IMR-90 (cell line): Measurements from ENCODE around the gene DGAT2. TPM values are rescaled to one million over a fixed set of nuclear protein-coding genes. Genes with fewer than 3 reads are reported as not detected.

Experiments
- ATAC-seq: fragments of 200-7000 bp; cut with Tn5 transposase; 2 replicates; pipeline ENCODE4 v1.9.1; 2020; ENCODE audit warnings: low read depth, mild to moderate bottlenecking, moderate library complexity
- BruUV-seq: library from RNA; stranded (reverse); fragments of 400-500 nt; replicated peaks from 2 replicates; lab custom pipeline; 2021; lab: Mats Ljungman, UMichigan
- CTCF ChIA-PET: fragments of 300-600 bp; formaldehyde crosslinking; extraction: SDS; loops from one replicate; lab custom pipeline; 2021; ENCODE audit warnings: antibody characterized with exemption; lab: Yijun Ruan, JAX
- POLR2A ChIA-PET: fragments of 300-600 bp; sonication (Branson Sonifier 250); formaldehyde crosslinking; loops from one replicate; lab custom pipeline; 2022; ENCODE audit warnings: antibody characterized with exemption; ENCODE audit not compliant: unreplicated experiment; lab: Charles Lee
- DNase-seq: peaks from one replicate; pipeline ENCODE4 v3.0.0; 2013
- H2AFZ ChIP-seq: replicated peaks from 2 replicates; pipeline ENCODE3; 2013; ENCODE audit warnings: low read length, mild to moderate bottlenecking; ENCODE audit not compliant: poor library complexity
- H2AK5ac ChIP-seq: 2 replicates; pipeline ENCODE4 v1.6.1; 2013; ENCODE audit warnings: low read depth, low read length, inconsistent platforms
- H2AK9ac ChIP-seq: replicated peaks from 2 replicates; pipeline ENCODE3; 2013; ENCODE audit warnings: mild to moderate bottlenecking, low read depth, low read length, moderate library complexity; ENCODE audit not compliant: poor library complexity
- H2BK120ac ChIP-seq: 2 replicates; pipeline ENCODE4 v1.6.1; 2013; ENCODE audit warnings: low read depth, low read length, inconsistent platforms
- H2BK15ac ChIP-seq: 3 replicates; pipeline ENCODE4 v1.6.1; 2013; ENCODE audit warnings: low read depth, low read length, inconsistent platforms
- H2BK20ac ChIP-seq: 2 replicates; pipeline ENCODE4 v1.6.1; 2013; ENCODE audit warnings: low read depth, mild to moderate bottlenecking, inconsistent platforms, low read length, moderate library complexity
- H2BK5ac ChIP-seq: 2 replicates; pipeline ENCODE4 v1.6.1; 2013; ENCODE audit warnings: mild to moderate bottlenecking, low read depth, low read length, inconsistent platforms; ENCODE audit not compliant: poor library complexity, severe bottlenecking
- H3K14ac ChIP-seq: replicated peaks from 2 replicates; pipeline ENCODE4 v1.6.1; 2013; ENCODE audit warnings: low read depth, low read length, inconsistent platforms
- H3K18ac ChIP-seq: 2 replicates; pipeline ENCODE4 v1.6.1; 2013; ENCODE audit warnings: low read depth, low read length, control low read depth
- H3K23ac ChIP-seq: 2 replicates; pipeline ENCODE4 v1.6.1; 2013; ENCODE audit warnings: low read depth, low read length, inconsistent platforms
- H3K27ac ChIP-seq: 2 replicates; pipeline ENCODE4 v1.5.1; 2013; ENCODE audit warnings: mild to moderate bottlenecking, control low read depth, low read length; ENCODE audit not compliant: insufficient read depth
- H3K27me3 ChIP-seq: 2 replicates; pipeline ENCODE4 v1.6.1; 2013; ENCODE audit warnings: low read length; ENCODE audit not compliant: control insufficient read depth, insufficient read depth
- H3K36me3 ChIP-seq: 2 replicates; pipeline ENCODE4 v1.6.1; 2013; ENCODE audit warnings: low read length, mixed read lengths; ENCODE audit not compliant: control insufficient read depth, insufficient read depth
- H3K4ac ChIP-seq: 2 replicates; pipeline ENCODE4 v1.6.1; 2013; ENCODE audit warnings: low read depth, low read length, inconsistent platforms
- H3K4me1 ChIP-seq: 2 replicates; pipeline ENCODE4 v1.6.1; 2013; ENCODE audit warnings: low read length, mixed read lengths; ENCODE audit not compliant: control insufficient read depth, insufficient read depth
- H3K4me2 ChIP-seq: 2 replicates; pipeline ENCODE4 v1.6.1; 2013; ENCODE audit warnings: low read depth, mild to moderate bottlenecking, control low read depth, low read length, moderate library complexity
- H3K4me3 ChIP-seq: 2 replicates; pipeline ENCODE4 v1.5.1; 2013; ENCODE audit warnings: low read depth, mild to moderate bottlenecking, control low read depth, low read length, moderate library complexity; ENCODE audit not compliant: insufficient read depth
- H3K56ac ChIP-seq: 2 replicates; pipeline ENCODE4 v1.6.1; 2013; ENCODE audit warnings: low read length, inconsistent platforms; ENCODE audit not compliant: insufficient read depth; ENCODE audit errors: extremely low read depth
- H3K79me1 ChIP-seq, 2 experiments: 2 replicates each; pipeline ENCODE4 v1.6.1; 2013; ENCODE audit warnings: low read length in 2 of 2, inconsistent platforms in 1 of 2, low read depth in 1 of 2
- H3K9ac ChIP-seq: 2 replicates; pipeline ENCODE4 v1.6.1; 2013; ENCODE audit warnings: low read depth, low read length, control low read depth
- H3K9me1 ChIP-seq: 2 replicates; pipeline ENCODE4 v1.6.1; 2013; ENCODE audit warnings: low read length, inconsistent platforms; ENCODE audit not compliant: insufficient read depth
- H3K9me3 ChIP-seq: 2 replicates; pipeline ENCODE4 v1.6.1; 2013; ENCODE audit warnings: low read length; ENCODE audit not compliant: control insufficient read depth, insufficient read depth
- H4K20me1 ChIP-seq: 2 replicates; pipeline ENCODE4 v1.6.1; 2013; ENCODE audit warnings: low read length, inconsistent platforms; ENCODE audit not compliant: insufficient read depth
- H4K5ac ChIP-seq: 2 replicates; pipeline ENCODE4 v1.6.1; 2013; ENCODE audit warnings: mild to moderate bottlenecking, low read depth, low read length, control low read depth
- H4K8ac ChIP-seq, 2 experiments: 2 replicates each; pipeline ENCODE4 v1.6.1; 2013; ENCODE audit warnings: low read depth in 2 of 2, low read length in 2 of 2, control low read depth in 1 of 2, inconsistent platforms in 1 of 2
- H4K91ac ChIP-seq: 2 replicates; pipeline ENCODE4 v1.6.1; 2013; ENCODE audit warnings: low read depth, low read length, inconsistent platforms; ENCODE audit not compliant: insufficient read depth
- BHLHE40 ChIP-seq: fragments of 150-350 bp; IDR thresholded peaks from 2 replicates; pipeline ENCODE4 v1.6.1; 2016; ENCODE audit warnings: mild to moderate bottlenecking, low read depth, low read length
- CEBPB ChIP-seq: IDR thresholded peaks from 2 replicates; pipeline ENCODE4 v1.6.1; 2012; ENCODE audit warnings: low read depth, low read length, improper control_type of control experiment
- CHD1 ChIP-seq: IDR thresholded peaks from 2 replicates; pipeline ENCODE4 v1.6.1; 2012; ENCODE audit warnings: low read depth, low read length, improper control_type of control experiment
- CTCF ChIP-seq: conservative IDR thresholded peaks from 2 replicates; pipeline ENCODE4 v1.5.1; 2012; ENCODE audit warnings: mild to moderate bottlenecking, low read depth, low read length, improper control_type of control experiment
- ELK1 ChIP-seq: fragments of 150-350 bp; IDR thresholded peaks from 2 replicates; pipeline ENCODE4 v1.6.1; 2016; ENCODE audit warnings: low read depth, mild to moderate bottlenecking, low read length, moderate library complexity, borderline replicate concordance
- FOS ChIP-seq: fragments of 150-350 bp; IDR thresholded peaks from 2 replicates; pipeline ENCODE4 v1.6.1; 2016; ENCODE audit warnings: low read depth, low read length
- MAFK ChIP-seq: IDR thresholded peaks from 2 replicates; pipeline ENCODE4 v1.6.1; 2012; ENCODE audit warnings: low read depth, low read length, improper control_type of control experiment
- MAZ ChIP-seq: IDR thresholded peaks from 2 replicates; pipeline ENCODE4 v1.6.1; 2012; ENCODE audit warnings: low read depth, mild to moderate bottlenecking, low read length, improper control_type of control experiment, moderate library complexity, borderline replicate concordance
- MXI1 ChIP-seq: IDR thresholded peaks from 2 replicates; pipeline ENCODE4 v1.6.1; 2012; ENCODE audit warnings: low read depth, mild to moderate bottlenecking, low read length, moderate library complexity, borderline replicate concordance
- NFE2L2 ChIP-seq: fragments of 150-350 bp; IDR thresholded peaks from 2 replicates; pipeline ENCODE4 v1.6.1; 2016; ENCODE audit warnings: low read depth, mild to moderate bottlenecking, low read length
- POLR2A ChIP-seq: IDR thresholded peaks from 2 replicates; pipeline ENCODE4 v1.6.1; 2012; ENCODE audit warnings: mild to moderate bottlenecking, low read depth, low read length
- RAD21 ChIP-seq: IDR thresholded peaks from 2 replicates; pipeline ENCODE4 v1.6.1; 2012; ENCODE audit warnings: low read length, improper control_type of control experiment
- RCOR1 ChIP-seq: IDR thresholded peaks from 2 replicates; pipeline ENCODE4 v1.6.1; 2012; ENCODE audit warnings: mild to moderate bottlenecking, low read length, improper control_type of control experiment; ENCODE audit not compliant: insufficient replicate concordance
- RFX5 ChIP-seq: IDR thresholded peaks from 2 replicates; pipeline ENCODE4 v1.8.0; 2012; ENCODE audit warnings: low read depth, mild to moderate bottlenecking, low read length, moderate library complexity
- SMC3 ChIP-seq: fragments of 150-350 bp; IDR thresholded peaks from 2 replicates; pipeline ENCODE4 v1.6.1; 2016; ENCODE audit warnings: low read depth, mild to moderate bottlenecking, antibody characterized with exemption, low read length, moderate library complexity
- USF2 ChIP-seq: fragments of 150-350 bp; IDR thresholded peaks from 2 replicates; pipeline ENCODE4 v1.6.1; 2017; ENCODE audit warnings: mild to moderate bottlenecking, antibody characterized with exemption, low read length, low read depth
- WGBS, 2 experiments: methylation state at CpG; one replicate each; pipeline versions ENCODE4 v1.1.5 to v1.1.7; 2013; ENCODE audit warnings: missing lambda C conversion rate in 2 of 2; ENCODE audit not compliant: insufficient read length in 1 of 2; ENCODE audit errors: extremely low coverage in 2 of 2; 5-methylcytosine and 5-hydroxymethylcytosine counted together
- dilution Hi-C: fragments of 300-500 bp; cut with HindIII; formaldehyde crosslinking; loops from one replicate; pipeline ENCODE4 v1.14.3; 2018; ENCODE audit warnings: low sequenced_read_pairs; ENCODE audit not compliant: unreplicated experiment
- in situ Hi-C: fragments of 300-500 bp; cut with MboI; formaldehyde crosslinking; loops from 3 replicates; pipeline ENCODE4 v1.14.3; 2019; ENCODE audit warnings: low sequenced_read_pairs, inconsistent platforms, mixed read lengths
- intact Hi-C: fragments of 100-400 bp; cut with micrococcal nuclease; formaldehyde crosslinking; loops from 2 replicates; pipeline ENCODE4 v1.10.0; 2022
- polyA plus RNA-seq, 3 experiments: library from polyadenylated mRNA; depleted of rRNA; stranded (reverse); fragments of >200 nt; gene quantifications; 2 replicates each; pipeline ENCODE4 v1.2.3, GENCODE V29; 2012; ENCODE audit warnings: low replicate concordance in 1 of 3
- total RNA-seq: library from RNA; depleted of rRNA; stranded (reverse); fragments of >200 nt; gene quantifications from 2 replicates; pipeline ENCODE4 v1.2.3, GENCODE V29; 2012

DGAT2 gene
- total and polyA plus RNA-seq, 2 of the 4 experiments (the other 2 are of a cell fraction) = 2.3 to 2.4 TPM

GRCh38 chr11:75792127-75792731, 23.7 kb downstream of the DGAT2 start:
- Histone ChIP-seq H2AK9ac (no peak overlapping the region), H3K9ac (no peak overlapping the region), H2BK15ac (no peak overlapping the region), H3K4me1 (no peaks in the 10 kb centered on the region), H3K27ac (no peak overlapping the region), H3K4ac (no peak overlapping the region), H2AFZ (no peak overlapping the region), H3K23ac (no peak overlapping the region), H3K36me3 (no peaks in the 10 kb centered on the region), H3K4me3 (no peak overlapping the region), H2BK5ac (no peak overlapping the region), H3K18ac (no peak overlapping the region), H4K5ac (no peak overlapping the region), H2BK120ac (no peak overlapping the region), H3K27me3 (peaks cover 42% of the 10 kb centered on the region), H3K9me3 (no peaks in the 10 kb centered on the region), H3K4me2 (no peak overlapping the region), H4K8ac (no peak overlapping the region), H3K14ac (no peak overlapping the region), H3K9me1 (no peaks in the 10 kb centered on the region; the same call in 1 of the 2 replicates), H3K56ac (no peak overlapping the region), H2BK20ac (no peak overlapping the region), H4K91ac (no peak overlapping the region), H4K20me1 (no peaks in the 10 kb centered on the region), H2AK5ac (no peak overlapping the region), H3K79me1 (no peaks in the 10 kb centered on the region)
- intact Hi-C loops (no loop called here), in situ Hi-C loops (no loop called here), dilution Hi-C loops (no loop called here)
- POLR2A ChIA-PET = no interaction called here
- BruUV-seq = no TSS peak
- CTCF ChIA-PET = interaction anchor here (1.3 kb wide), 1 partner anchor 11 kb away, joined by 3 read pairs; no protein-coding TSS in a partner anchor
- TF ChIP-seq RFX5 (no peak), MXI1 (no peak), BHLHE40 (no peak), ELK1 (no peak), RAD21 (no peak), CTCF (no peak), MAFK (no peak), MAZ (no peak), FOS (no peak), USF2 (no peak), SMC3 (no peak), NFE2L2 (no peak), CEBPB (no peak), CHD1 (no peak), POLR2A (no peak), RCOR1 (no peak)
- no CpG with 5 or more reads among the region's 6 CpGs for WGBS, 2 experiments
- no peak for DNase-seq
- ATAC-seq = no peak
